Esophagus muscularis mucosa (tissue), 4 donors: Measurements from ENCODE around the gene COPG2.

Experiments
- EP300 ChIP-seq: sonication (generic); formaldehyde crosslinking; IDR thresholded peaks from one replicate; pipeline ENCODE4 v1.6.1; 2017; ENCODE audit warnings: antibody characterized with exemption
- POLR2A ChIP-seq: fragments of 450-650 bp; IDR thresholded peaks from one replicate; pipeline ENCODE4 v1.6.1; 2017; ENCODE audit warnings: antibody characterized with exemption, moderate library complexity, mild to moderate bottlenecking, low read depth
- TF ChIP-seq, protein P1 (sequence below), 3 experiments: fragments of 200-600 bp in 2 of 3; fragments of 450-650 bp in 1 of 3; sonication (generic) in 2 of 3; IDR thresholded peaks; one replicate each; pipeline ENCODE4 v1.5.1; 2017 to 2019; ENCODE audit warnings: antibody characterized with exemption in 3 of 3, mild to moderate bottlenecking in 2 of 3, moderate library complexity in 1 of 3

DNA sequence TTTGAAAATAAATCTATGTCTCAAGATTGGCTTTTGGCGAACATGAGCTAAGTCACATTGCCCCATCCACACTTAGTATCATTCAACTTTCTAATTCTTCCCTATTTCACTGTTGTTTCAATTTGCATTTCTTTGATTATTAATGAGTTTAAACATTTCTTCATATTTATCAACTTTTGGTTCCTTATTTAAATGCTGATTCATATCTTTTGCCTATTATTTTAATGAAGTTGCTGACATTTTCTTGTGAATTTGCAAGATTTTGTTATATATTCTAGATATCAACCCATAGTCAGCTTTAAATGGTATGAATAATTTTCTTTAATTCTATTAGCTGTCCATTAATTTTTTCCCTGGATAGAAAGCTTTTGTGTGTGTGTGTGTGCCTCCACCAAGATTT is 32.2 kb upstream of the COPG2 start:
- no peak for TF ChIP-seq POLR2A
- TF ChIP-seq, protein P1, sequence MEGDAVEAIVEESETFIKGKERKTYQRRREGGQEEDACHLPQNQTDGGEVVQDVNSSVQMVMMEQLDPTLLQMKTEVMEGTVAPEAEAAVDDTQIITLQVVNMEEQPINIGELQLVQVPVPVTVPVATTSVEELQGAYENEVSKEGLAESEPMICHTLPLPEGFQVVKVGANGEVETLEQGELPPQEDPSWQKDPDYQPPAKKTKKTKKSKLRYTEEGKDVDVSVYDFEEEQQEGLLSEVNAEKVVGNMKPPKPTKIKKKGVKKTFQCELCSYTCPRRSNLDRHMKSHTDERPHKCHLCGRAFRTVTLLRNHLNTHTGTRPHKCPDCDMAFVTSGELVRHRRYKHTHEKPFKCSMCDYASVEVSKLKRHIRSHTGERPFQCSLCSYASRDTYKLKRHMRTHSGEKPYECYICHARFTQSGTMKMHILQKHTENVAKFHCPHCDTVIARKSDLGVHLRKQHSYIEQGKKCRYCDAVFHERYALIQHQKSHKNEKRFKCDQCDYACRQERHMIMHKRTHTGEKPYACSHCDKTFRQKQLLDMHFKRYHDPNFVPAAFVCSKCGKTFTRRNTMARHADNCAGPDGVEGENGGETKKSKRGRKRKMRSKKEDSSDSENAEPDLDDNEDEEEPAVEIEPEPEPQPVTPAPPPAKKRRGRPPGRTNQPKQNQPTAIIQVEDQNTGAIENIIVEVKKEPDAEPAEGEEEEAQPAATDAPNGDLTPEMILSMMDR (IDR thresholded peaks at IDR 0.05), result no peak
- TF ChIP-seq EP300, result no peak
